H1 (cell line): Measurements from ENCODE around the gene FKBP1A. TPM values are rescaled to one million over a fixed set of nuclear protein-coding genes. Genes with fewer than 3 reads are reported as not detected.

Experiments
- ATF2 ChIP-seq: IDR thresholded peaks from 2 replicates; pipeline ENCODE4 v1.6.1; 2012; ENCODE audit warnings: low read length, inconsistent platforms
- CBX8 ChIP-seq: fragments of 300-800, 300-1000 bp; sonication (generic); IDR thresholded peaks from 2 replicates; pipeline ENCODE4 v1.7.1; 2016; ENCODE audit warnings: low read depth, low read length, borderline replicate concordance
- FOSL1 ChIP-seq: IDR thresholded peaks from 2 replicates; pipeline ENCODE4 v1.6.1; 2011; ENCODE audit warnings: mild to moderate bottlenecking, low read depth, low read length, moderate library complexity; ENCODE audit not compliant: insufficient read depth
- KDM5A ChIP-seq: fragments of 200-600 bp; IDR thresholded peaks from 2 replicates; pipeline ENCODE4 v1.7.1; 2012; ENCODE audit warnings: mild to moderate bottlenecking, low read length, inconsistent platforms, mixed read lengths
- POLR2A ChIP-seq, 2 experiments: IDR thresholded peaks; 1 replicate in 1 of 2; 2 replicates in 1 of 2; pipeline ENCODE4 v1.6.1; 2011; ENCODE audit warnings: low read depth in 2 of 2, low read length in 2 of 2, mild to moderate bottlenecking in 2 of 2; ENCODE audit errors: control extremely low read depth in 1 of 2
- SAP30 ChIP-seq: fragments of 300-600 bp; sonication (generic); IDR thresholded peaks from 2 replicates; pipeline ENCODE4 v1.7.1; 2012; ENCODE audit warnings: low read length, moderate library complexity, mild to moderate bottlenecking, inconsistent platforms; ENCODE audit not compliant: insufficient read depth, insufficient replicate concordance
- SP1 ChIP-seq: IDR thresholded peaks from 2 replicates; pipeline ENCODE4 v1.6.1; 2011; ENCODE audit warnings: low read depth, low read length
- TCF12 ChIP-seq: IDR thresholded peaks from 2 replicates; pipeline ENCODE4 v1.6.1; 2011; ENCODE audit warnings: low read depth, mild to moderate bottlenecking, low read length
- USF2 ChIP-seq: IDR thresholded peaks from 2 replicates; pipeline ENCODE4 v1.6.1; 2011; ENCODE audit warnings: low read length, improper control_type of control experiment
- polyA plus RNA-seq, 7 experiments: library from polyadenylated mRNA; depleted of rRNA in 3 of 7; stranded (reverse) in 5 of 7; unstranded in 2 of 7; fragments of >200 nt in 5 of 7; fragments of 200-250 nt in 2 of 7; gene quantifications; 1 replicate in 5 of 7; 2 replicates in 1 of 7; 4 replicates in 1 of 7; pipeline versions ENCODE4 v1.2.1 to v1.2.3, GENCODE V29; 2011 to 2013; ENCODE audit warnings: missing spikeins in 2 of 7, mixed read lengths in 2 of 7
- total RNA-seq: library from RNA; stranded (reverse); fragmentation: NEBNext Ultra II Directional; extraction: Animal tissue kit (Norgen Biotek cat#: 25700); gene quantifications from 2 replicates; pipeline ENCODE4 v1.2.1, GENCODE V29; 2021
- TF ChIP-seq, protein P1 (sequence below): IDR thresholded peaks from 2 replicates; pipeline ENCODE4 v1.6.1; 2012; ENCODE audit warnings: inconsistent platforms

FKBP1A gene
- total and polyA plus RNA-seq, 2 of the 8 experiments (the other 6 are each of a cell fraction or from before 2014, with no cell fraction given), result 250 to 685 TPM

DNA sequence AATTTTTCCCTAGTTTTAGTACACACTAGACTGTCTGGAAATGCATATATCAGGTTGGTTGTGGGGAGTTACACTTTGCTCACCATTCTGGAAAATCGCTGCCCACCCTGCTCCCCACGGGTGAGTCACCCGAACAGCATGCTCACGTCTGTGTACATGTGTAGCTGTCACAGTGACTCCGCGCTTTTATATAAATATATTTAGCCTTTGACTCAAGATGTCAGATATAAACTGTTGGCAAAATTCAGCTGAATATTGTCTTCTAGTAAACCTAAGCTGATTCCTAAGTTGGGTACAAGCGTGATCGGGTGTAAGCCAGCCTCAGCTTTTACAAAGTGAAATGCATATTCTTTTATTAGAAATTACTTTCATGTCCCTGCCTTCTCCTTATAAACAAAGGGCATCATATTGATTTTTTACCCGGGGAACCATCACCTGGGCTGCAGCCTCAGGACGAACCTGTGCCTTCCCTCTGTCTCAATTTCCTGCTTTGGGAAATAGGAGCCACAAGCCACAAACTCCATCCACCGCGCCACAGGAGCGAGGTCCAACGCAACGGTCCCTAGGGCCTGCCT is 68.2 kb downstream of the FKBP1A start (continued):
- TF ChIP-seq ATF2, result no peak
- no peak for TF ChIP-seq TCF12
- no peak for TF ChIP-seq FOSL1
- no peak for TF ChIP-seq CBX8
- no peak for TF ChIP-seq POLR2A (IDR thresholded peaks at IDR 0.05; ENCODE audit: control extremely low read depth in 1 of 2, low read depth in 2 of 2, low read length in 2 of 2)
- no peak for TF ChIP-seq SAP30
- no peak for TF ChIP-seq SP1
- TF ChIP-seq, protein P1, sequence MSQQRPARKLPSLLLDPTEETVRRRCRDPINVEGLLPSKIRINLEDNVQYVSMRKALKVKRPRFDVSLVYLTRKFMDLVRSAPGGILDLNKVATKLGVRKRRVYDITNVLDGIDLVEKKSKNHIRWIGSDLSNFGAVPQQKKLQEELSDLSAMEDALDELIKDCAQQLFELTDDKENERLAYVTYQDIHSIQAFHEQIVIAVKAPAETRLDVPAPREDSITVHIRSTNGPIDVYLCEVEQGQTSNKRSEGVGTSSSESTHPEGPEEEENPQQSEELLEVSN, result no peak
- TF ChIP-seq USF2, result no peak
- no peak for TF ChIP-seq KDM5A
